Liver (tissue), 9 donors: ENCODE measurements around the gene VWF. TPM values are rescaled to one million over a fixed set of nuclear protein-coding genes. Genes with fewer than 3 reads are reported as not detected.

Experiments used
- DNase-seq: peaks from one replicate; pipeline ENCODE4 v3.0.0-alpha.2; 2017; ENCODE audit warnings: low spot score
- H3K27ac ChIP-seq, 2 donors: one replicate each; pipeline ENCODE4 v1.7.0; 2013; ENCODE audit warnings: inconsistent platforms in 2 of 2, low read length in 2 of 2, control low read depth in 1 of 2, low read depth in 1 of 2, mild to moderate bottlenecking in 1 of 2
- H3K27me3 ChIP-seq, 4 donors: one replicate each; pipeline versions ENCODE4 v1.6.1 to v1.7.0; 2013; ENCODE audit warnings: low read length in 3 of 4, inconsistent platforms in 1 of 4, mild to moderate bottlenecking in 1 of 4, moderate library complexity in 1 of 4; ENCODE audit not compliant: control insufficient read depth in 4 of 4, insufficient read depth in 4 of 4
- H3K36me3 ChIP-seq, 4 donors: one replicate each; pipeline versions ENCODE4 v1.6.1 to v1.7.0; 2013; ENCODE audit warnings: low read length in 3 of 4, mild to moderate bottlenecking in 3 of 4, low read depth in 1 of 4, moderate library complexity in 1 of 4; ENCODE audit not compliant: control insufficient read depth in 4 of 4, insufficient read depth in 3 of 4
- H3K4me1 ChIP-seq, 4 donors: one replicate each; pipeline versions ENCODE4 v1.6.1 to v1.7.0; 2013; ENCODE audit warnings: low read length in 3 of 4, mild to moderate bottlenecking in 3 of 4, moderate library complexity in 1 of 4; ENCODE audit not compliant: control insufficient read depth in 4 of 4, insufficient read depth in 4 of 4
- H3K4me3 ChIP-seq, 3 donors: one replicate each; pipeline versions ENCODE4 v1.6.1 to v1.7.0; 2013; ENCODE audit warnings: low read length in 3 of 3, control low read depth in 1 of 3, low read depth in 1 of 3, mild to moderate bottlenecking in 1 of 3
- H3K9ac ChIP-seq, 2 donors: one replicate each; pipeline ENCODE4 v1.7.0; 2013; ENCODE audit warnings: low read length in 2 of 2, mild to moderate bottlenecking in 2 of 2, moderate library complexity in 2 of 2, control low read depth in 1 of 2, low read depth in 1 of 2
- H3K9me3 ChIP-seq, 4 donors: one replicate each; pipeline versions ENCODE4 v1.6.1 to v1.7.0; 2013; ENCODE audit warnings: low read length in 3 of 4; ENCODE audit not compliant: control insufficient read depth in 4 of 4
- EGR1 ChIP-seq, 2 donors: IDR thresholded peaks; 2 replicates each; pipeline ENCODE4 v1.6.1; 2016 to 2018; ENCODE audit warnings: antibody characterized with exemption in 2 of 2, low read depth in 2 of 2
- FOXA1 ChIP-seq: IDR thresholded peaks from 2 replicates; pipeline ENCODE4 v1.6.1; 2016; ENCODE audit warnings: antibody characterized with exemption
- FOXA2 ChIP-seq: IDR thresholded peaks from 2 replicates; pipeline ENCODE4 v1.6.1; 2016; ENCODE audit warnings: antibody characterized with exemption
- GABPA ChIP-seq, 2 donors: IDR thresholded peaks in 1 of 2; conservative IDR thresholded peaks in 1 of 2; 2 replicates each; pipeline ENCODE4 v1.6.1; 2016; ENCODE audit warnings: antibody characterized with exemption in 2 of 2, mild to moderate bottlenecking in 1 of 2, moderate library complexity in 1 of 2
- HNF4G ChIP-seq: IDR thresholded peaks from 2 replicates; pipeline ENCODE4 v1.6.1; 2016; ENCODE audit warnings: antibody characterized with exemption
- JUND ChIP-seq, 2 donors: IDR thresholded peaks; 2 replicates each; pipeline ENCODE4 v1.6.1; 2016; ENCODE audit warnings: antibody characterized with exemption in 2 of 2
- MAX ChIP-seq: IDR thresholded peaks from 2 replicates; pipeline ENCODE4 v1.6.1; 2016; ENCODE audit warnings: antibody characterized with exemption
- NR2F2 ChIP-seq: IDR thresholded peaks from 2 replicates; pipeline ENCODE4 v1.6.1; 2016; ENCODE audit warnings: antibody characterized with exemption
- RXRA ChIP-seq, 2 donors: IDR thresholded peaks; 2 replicates each; pipeline ENCODE4 v1.6.1; 2017 to 2018; ENCODE audit warnings: antibody characterized with exemption in 2 of 2, mild to moderate bottlenecking in 1 of 2
- SP1 ChIP-seq: IDR thresholded peaks from 2 replicates; pipeline ENCODE4 v1.6.1; 2018; ENCODE audit warnings: antibody characterized with exemption, mild to moderate bottlenecking
- TAF1 ChIP-seq: conservative IDR thresholded peaks from 2 replicates; pipeline ENCODE4 v1.6.1; 2016; ENCODE audit warnings: antibody characterized with exemption, mild to moderate bottlenecking
- YY1 ChIP-seq: IDR thresholded peaks from 2 replicates; pipeline ENCODE4 v1.6.1; 2016; ENCODE audit warnings: antibody characterized with exemption, mild to moderate bottlenecking
- WGBS: extraction: QIAGEN DNeasy Blood & Tissue Kit; methylation state at CpG from one replicate; pipeline ENCODE4 v1.1.7; 2013; 5-methylcytosine and 5-hydroxymethylcytosine counted together
- polyA plus RNA-seq, 2 donors: library from polyadenylated mRNA; stranded (reverse) in 1 of 2; unstranded in 1 of 2; fragments of 200-250 nt in 1 of 2; fragments of >200 nt in 1 of 2; fragmentation: Nextera tagmentation in 1 of 2; extraction: Ambion mirVana in 1 of 2; gene quantifications; one replicate each; pipeline versions ENCODE4 v1.2.1 to v1.2.3, GENCODE V29; 2013 to 2015
- total RNA-seq, 2 donors: library from RNA; depleted of rRNA; stranded (reverse); fragments of >200 nt; gene quantifications; one replicate each; pipeline ENCODE4 v1.2.3, GENCODE V29; 2014
- TF ChIP-seq, protein P1 (sequence below): fragments of 150-350 bp; IDR thresholded peaks from 2 replicates; pipeline ENCODE4 v1.5.1; 2017; ENCODE audit warnings: improper control_type of control experiment, low read depth, low read length; ENCODE audit not compliant: missing input control
- TF ChIP-seq, protein P2 (sequence below): IDR thresholded peaks from 2 replicates; pipeline ENCODE4 v1.6.1; 2016; ENCODE audit warnings: antibody characterized with exemption, mild to moderate bottlenecking
- TF ChIP-seq, protein P3 (sequence below): IDR thresholded peaks from 2 replicates; pipeline ENCODE4 v1.6.1; 2016; ENCODE audit warnings: antibody characterized with exemption
- donor health status: healthy.
- donor health status: healthy.
- donor health status: healthy.
- donor health status: healthy.
- donor health status: healthy.

Gene VWF
- total and polyA plus RNA-seq, 4 donors: 2.1 to 10.8 (median 4.0) TPM

GRCh38 chr12:6123258-6123657 lies 1.2 kb downstream of the VWF start:
- no peak for DNase-seq
- H3K4me1 ChIP-seq: no peaks in the 10 kb centered on the region
- TF ChIP-seq, protein P1, sequence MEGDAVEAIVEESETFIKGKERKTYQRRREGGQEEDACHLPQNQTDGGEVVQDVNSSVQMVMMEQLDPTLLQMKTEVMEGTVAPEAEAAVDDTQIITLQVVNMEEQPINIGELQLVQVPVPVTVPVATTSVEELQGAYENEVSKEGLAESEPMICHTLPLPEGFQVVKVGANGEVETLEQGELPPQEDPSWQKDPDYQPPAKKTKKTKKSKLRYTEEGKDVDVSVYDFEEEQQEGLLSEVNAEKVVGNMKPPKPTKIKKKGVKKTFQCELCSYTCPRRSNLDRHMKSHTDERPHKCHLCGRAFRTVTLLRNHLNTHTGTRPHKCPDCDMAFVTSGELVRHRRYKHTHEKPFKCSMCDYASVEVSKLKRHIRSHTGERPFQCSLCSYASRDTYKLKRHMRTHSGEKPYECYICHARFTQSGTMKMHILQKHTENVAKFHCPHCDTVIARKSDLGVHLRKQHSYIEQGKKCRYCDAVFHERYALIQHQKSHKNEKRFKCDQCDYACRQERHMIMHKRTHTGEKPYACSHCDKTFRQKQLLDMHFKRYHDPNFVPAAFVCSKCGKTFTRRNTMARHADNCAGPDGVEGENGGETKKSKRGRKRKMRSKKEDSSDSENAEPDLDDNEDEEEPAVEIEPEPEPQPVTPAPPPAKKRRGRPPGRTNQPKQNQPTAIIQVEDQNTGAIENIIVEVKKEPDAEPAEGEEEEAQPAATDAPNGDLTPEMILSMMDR: no peak
- TF ChIP-seq FOXA2 (no peak), MAX (no peak), SP1 (no peak), RXRA (IDR thresholded peaks at IDR 0.05) (no peak)
- peaks cover 0 to 1% (median 0%) of the 10 kb centered on the region in 4 donors for H3K36me3 ChIP-seq
- H3K9me3 ChIP-seq: no peaks in the 10 kb centered on the region
- H3K4me3 ChIP-seq: no peak overlapping the region
- H3K27me3 ChIP-seq: no peaks in the 10 kb centered on the region
- H3K9ac ChIP-seq: no peak overlapping the region
- no peak overlapping the region for H3K27ac ChIP-seq
- 80% methylated on average over 9 of the region's 9 CpGs for WGBS

DNA sequence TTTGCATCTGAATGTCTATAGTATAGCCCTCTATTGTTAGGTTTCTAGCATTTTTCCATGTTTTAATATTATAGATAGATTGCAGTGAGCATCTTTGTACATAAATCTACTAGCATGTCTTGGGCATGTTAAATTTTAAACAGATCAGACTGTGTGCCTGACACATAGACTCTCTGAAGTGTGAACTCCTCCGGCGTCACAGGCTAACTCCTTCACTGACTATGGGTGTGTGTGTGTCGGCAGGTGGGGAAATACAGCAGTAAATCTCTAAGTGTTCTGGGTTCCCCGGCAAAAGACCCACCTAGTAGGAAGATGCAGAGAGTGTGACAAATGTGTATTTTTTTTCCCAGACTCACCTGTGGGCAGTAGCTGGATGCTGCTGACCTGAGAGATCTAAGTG lies 2.3 kb downstream of the VWF start:
- no peaks in the 10 kb centered on the region for H3K9me3 ChIP-seq
- H3K4me3 ChIP-seq: no peak overlapping the region
- no peak overlapping the region for H3K9ac ChIP-seq
- WGBS: 93% methylated on average over 4 of the region's 4 CpGs
- no peak for DNase-seq
- TF ChIP-seq, protein P2, sequence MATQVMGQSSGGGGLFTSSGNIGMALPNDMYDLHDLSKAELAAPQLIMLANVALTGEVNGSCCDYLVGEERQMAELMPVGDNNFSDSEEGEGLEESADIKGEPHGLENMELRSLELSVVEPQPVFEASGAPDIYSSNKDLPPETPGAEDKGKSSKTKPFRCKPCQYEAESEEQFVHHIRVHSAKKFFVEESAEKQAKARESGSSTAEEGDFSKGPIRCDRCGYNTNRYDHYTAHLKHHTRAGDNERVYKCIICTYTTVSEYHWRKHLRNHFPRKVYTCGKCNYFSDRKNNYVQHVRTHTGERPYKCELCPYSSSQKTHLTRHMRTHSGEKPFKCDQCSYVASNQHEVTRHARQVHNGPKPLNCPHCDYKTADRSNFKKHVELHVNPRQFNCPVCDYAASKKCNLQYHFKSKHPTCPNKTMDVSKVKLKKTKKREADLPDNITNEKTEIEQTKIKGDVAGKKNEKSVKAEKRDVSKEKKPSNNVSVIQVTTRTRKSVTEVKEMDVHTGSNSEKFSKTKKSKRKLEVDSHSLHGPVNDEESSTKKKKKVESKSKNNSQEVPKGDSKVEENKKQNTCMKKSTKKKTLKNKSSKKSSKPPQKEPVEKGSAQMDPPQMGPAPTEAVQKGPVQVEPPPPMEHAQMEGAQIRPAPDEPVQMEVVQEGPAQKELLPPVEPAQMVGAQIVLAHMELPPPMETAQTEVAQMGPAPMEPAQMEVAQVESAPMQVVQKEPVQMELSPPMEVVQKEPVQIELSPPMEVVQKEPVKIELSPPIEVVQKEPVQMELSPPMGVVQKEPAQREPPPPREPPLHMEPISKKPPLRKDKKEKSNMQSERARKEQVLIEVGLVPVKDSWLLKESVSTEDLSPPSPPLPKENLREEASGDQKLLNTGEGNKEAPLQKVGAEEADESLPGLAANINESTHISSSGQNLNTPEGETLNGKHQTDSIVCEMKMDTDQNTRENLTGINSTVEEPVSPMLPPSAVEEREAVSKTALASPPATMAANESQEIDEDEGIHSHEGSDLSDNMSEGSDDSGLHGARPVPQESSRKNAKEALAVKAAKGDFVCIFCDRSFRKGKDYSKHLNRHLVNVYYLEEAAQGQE: no peak
- no peak for TF ChIP-seq FOXA1
- TF ChIP-seq SP1: no peak
- no peaks in the 10 kb centered on the region for H3K27me3 ChIP-seq
- no peak overlapping the region for H3K27ac ChIP-seq
- H3K36me3 ChIP-seq: peaks cover 0 to 1% (median 0%) of the 10 kb centered on the region in 4 donors
- no peaks in the 10 kb centered on the region for H3K4me1 ChIP-seq

- Histone ChIP-seq H3K4me3 (no peak overlapping the region), H3K9ac (no peak overlapping the region), H3K36me3 (peaks cover 0 to 1% (median 0%) of the 10 kb centered on the region in 4 donors), H3K27me3 (no peaks in the 10 kb centered on the region), H3K4me1 (no peaks in the 10 kb centered on the region), H3K27ac (no peak overlapping the region), H3K9me3 (no peaks in the 10 kb centered on the region)
- no peak for DNase-seq
- TF ChIP-seq GABPA (IDR thresholded peaks at IDR 0.05 in 1 of 2, conservative IDR thresholded peaks at IDR 0.05 in 1 of 2) (no peak), EGR1 (IDR thresholded peaks at IDR 0.05; ENCODE audit: low read depth in 2 of 2) (no peak), SP1 (no peak), YY1 (no peak), HNF4G (no peak), TAF1 (no peak), JUND (IDR thresholded peaks at IDR 0.05) (no peak), FOXA1 (no peak), NR2F2 (no peak), MAX (no peak)
- TF ChIP-seq, protein P3, sequence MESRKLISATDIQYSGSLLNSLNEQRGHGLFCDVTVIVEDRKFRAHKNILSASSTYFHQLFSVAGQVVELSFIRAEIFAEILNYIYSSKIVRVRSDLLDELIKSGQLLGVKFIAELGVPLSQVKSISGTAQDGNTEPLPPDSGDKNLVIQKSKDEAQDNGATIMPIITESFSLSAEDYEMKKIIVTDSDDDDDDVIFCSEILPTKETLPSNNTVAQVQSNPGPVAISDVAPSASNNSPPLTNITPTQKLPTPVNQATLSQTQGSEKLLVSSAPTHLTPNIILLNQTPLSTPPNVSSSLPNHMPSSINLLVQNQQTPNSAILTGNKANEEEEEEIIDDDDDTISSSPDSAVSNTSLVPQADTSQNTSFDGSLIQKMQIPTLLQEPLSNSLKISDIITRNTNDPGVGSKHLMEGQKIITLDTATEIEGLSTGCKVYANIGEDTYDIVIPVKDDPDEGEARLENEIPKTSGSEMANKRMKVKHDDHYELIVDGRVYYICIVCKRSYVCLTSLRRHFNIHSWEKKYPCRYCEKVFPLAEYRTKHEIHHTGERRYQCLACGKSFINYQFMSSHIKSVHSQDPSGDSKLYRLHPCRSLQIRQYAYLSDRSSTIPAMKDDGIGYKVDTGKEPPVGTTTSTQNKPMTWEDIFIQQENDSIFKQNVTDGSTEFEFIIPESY: no peak
- TF ChIP-seq, protein P2: no peak
- WGBS: 92% methylated on average over 20 of the region's 20 CpGs
Observed at GRCh38 chr12:6120796-6121473, 3.5 kb downstream of the VWF start.
